G401 (cell line): ENCODE data around the gene EGFL8. TPM values are rescaled to one million over a fixed set of nuclear protein-coding genes. Genes with fewer than 3 reads are reported as not detected.
"Not testable (repeated sequence)": the region's sequence is repeated elsewhere in the genome, so short reads cannot be mapped to it uniquely, and the experiment has no call there.

ENCODE experiments used
- DNase-seq: peaks from one replicate; pipeline ENCODE4 v3.0.0-alpha.2; 2015; ENCODE audit warnings: low spot score
- in situ Hi-C: cut with HindIII; loops from 2 replicates; pipeline ENCODE4 v1.10.0; 2016; ENCODE audit warnings: low sequenced_read_pairs, mixed read lengths
- total RNA-seq: library from RNA; depleted of rRNA; stranded (reverse); fragments of >200 nt; shearing (Covaris generic); gene quantifications from 2 replicates; pipeline ENCODE4 v1.2.3, GENCODE V29; 2014

The EGFL8 gene
- total RNA-seq, 1 experiment from 2014 or later: 16.5 TPM

DNA sequence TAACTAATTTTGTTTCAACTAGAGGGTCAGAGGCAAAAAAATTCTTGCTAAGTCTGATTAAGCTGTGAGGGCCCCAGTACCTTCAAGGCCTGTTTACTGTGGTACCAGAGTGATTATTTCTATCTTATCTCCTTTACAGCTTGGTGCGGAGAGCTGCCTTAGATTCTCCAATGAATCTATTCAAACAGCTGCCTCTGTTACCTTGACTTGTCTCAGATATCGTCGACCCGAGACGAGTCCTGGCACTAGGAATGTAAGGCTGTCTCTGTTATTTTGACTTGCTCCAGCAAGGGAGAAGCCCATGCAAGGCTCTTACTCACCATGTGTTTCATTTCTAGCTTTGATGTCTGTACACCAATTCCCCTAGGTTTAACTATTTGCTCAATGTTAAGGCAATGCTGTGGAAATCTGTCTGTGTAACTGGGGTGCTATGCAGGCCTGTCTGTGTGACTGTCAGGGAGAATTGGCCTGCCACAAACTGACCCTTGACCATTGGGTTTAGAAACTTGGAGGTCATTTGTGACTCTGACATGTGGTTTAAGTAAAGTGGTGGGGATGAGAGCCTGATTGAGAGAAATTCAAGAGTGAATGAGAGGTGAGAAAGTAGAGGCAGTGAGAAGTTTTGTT is 23.9 kb upstream of the EGFL8 start:
- no peak for DNase-seq
- in situ Hi-C loops: no loop called here

GRCh38 chr6:32144238-32144637 is 20.2 kb upstream of the EGFL8 start:
- DNase-seq, in situ Hi-C loops: not testable (repeated sequence)

GRCh38 chr6:32146287-32146686 is 18.1 kb upstream of the EGFL8 start:
- DNase-seq: no peak
- in situ Hi-C loops: no loop called here

- in situ Hi-C loops: no loop called here
- DNase-seq: no peak
Measured at GRCh38 chr6:32146687-32147086, 17.7 kb upstream of the EGFL8 start.

DNA sequence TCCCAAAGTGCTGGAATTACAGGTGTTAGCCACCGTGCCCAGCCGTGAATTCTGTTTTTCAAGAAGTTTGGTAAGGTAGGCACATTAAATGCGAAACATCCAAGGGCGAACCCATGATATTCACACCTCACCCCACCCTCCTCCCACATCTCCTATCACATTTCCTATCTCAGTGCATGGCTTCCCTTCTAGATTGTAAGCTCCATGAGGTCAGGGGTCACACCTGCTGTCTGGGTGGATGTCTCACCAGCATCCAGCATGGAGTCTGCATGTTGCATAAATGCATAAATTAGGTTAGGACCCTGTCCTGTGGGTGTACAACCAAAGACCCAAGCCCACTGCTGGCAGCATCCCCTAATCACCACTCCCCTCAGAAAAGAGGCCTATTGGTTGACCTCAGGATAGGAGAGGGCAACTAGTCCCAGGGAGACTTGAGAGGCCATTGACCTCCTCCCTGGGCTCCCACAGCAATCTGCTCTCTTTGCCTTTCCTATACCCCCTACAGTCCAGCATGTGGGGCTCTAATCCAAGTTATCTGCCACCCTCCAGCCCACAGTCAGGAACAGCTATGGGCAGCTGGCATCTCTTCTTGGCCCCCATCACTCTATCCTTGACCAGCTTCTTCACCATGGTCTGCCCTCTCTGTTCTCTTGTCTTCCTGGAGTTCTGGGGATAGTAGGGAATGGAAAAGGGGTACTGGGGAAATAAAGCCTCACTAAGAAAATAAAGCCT is 16.8 kb upstream of the EGFL8 start:
- in situ Hi-C loops: no loop called here
- DNase-seq: no peak

DNA sequence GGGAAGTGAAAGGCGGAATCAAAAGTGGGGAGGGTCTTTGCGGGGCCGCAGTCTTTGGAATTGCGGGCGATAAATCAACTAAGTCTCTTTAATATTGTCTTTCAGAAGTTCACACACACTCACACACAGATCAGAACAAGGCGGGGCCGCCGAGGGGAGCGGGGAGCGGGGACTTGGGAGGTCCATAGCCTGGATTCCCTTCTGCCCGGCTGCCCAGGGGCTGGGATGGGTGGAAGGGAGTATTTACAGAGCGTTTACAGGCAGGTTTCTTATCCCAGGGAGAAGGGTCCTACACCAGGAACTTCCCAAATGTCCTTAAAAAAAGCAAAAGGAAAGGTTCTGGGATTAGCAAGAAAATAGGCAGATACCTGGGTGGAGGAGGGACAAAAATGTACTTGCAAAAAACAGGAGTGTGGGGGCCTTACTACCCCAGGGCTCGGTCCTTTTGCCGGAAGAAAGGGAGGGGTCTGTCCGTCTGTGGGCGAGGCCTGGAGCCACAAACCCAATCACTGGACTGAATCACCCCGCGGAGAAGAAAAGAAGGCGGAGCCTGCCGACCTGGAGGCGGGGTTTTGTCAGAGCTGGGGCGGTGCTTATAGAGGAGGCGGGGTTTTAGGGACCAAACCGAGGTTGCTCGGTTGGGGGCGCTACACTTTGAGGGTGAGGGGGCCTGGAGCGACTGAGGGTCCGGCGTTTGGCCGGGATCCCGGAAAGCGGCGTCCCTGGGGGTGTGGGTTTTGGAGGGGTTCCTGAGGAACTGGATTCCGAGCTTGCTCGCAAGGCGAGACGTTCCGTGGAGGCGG is 15.9 kb upstream of the EGFL8 start:
- in situ Hi-C loops: no loop called here
- no peak for DNase-seq

DNA sequence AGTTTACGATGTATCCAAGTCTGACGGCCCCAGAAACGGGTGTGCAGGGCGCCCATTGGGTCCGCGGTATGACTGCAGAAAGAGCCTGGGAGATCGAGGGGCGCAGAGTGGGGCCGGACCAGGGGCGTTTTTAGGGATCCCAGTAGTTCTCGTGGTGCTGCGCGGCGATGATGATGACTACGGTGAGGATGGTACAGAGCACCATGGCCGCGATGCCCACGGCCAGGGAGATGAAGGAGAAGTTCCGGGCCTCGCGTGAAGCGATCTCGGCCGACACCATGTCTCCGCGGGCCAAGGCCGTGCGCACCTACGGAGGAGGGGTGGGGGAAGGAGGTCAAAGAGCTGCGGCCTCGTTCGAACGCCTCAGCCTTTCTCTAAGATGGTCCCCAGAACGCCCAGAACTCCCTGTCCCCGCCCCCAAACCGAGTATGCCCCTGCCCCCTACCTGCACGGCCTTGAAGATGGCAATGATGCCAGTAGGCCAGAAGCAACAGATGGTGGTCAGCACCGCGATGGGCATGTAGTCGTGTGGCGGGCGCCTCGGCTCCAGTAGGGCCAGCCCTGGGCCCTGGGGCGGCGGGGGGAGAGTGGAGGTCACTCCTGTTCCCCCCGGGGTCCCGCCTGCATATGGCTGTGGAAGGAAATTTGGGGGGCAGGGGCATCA is 15.2 kb upstream of the EGFL8 start:
- in situ Hi-C loops: no loop called here
- DNase-seq: no peak

GRCh38 chr6:32149932-32150870 is 14.2 kb upstream of the EGFL8 start:
- in situ Hi-C loops: no loop called here

DNA sequence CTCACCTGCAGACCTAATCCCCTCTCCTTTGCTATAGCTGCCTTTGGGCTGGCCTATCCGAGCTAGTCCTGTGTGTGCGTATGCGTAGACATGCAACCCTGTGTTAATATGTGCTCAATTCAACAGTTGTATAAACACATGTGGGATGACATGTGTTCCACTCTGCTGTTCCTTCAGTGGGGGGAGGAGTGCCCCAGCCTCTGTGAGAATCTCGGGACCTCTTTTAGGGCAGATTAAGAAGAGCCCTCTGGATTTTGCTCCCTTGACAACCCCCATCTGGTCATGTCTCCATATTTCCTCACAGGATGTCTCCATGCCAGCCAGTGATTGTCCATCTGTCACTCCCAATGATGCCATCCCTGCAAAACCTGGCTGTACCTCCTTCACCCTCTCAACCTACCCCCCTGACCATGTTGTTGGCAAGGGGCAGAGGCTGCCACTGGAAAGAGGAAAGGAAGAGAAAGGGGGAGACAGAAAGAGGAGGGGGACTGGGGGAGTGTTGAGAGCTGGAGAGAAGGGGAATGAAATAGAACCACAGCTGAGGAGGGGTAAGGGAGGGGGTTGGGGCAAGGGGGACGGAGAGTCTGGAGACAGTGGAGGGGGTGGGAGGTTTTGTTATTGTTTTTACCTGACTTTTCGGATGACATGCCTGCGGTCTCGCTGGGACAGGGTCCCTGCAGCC is 13.1 kb upstream of the EGFL8 start:
- in situ Hi-C loops: no loop called here
- DNase-seq: peak; percentile 95

More at GRCh38 chr6:32149932-32150870, 14.2 kb upstream of the EGFL8 start:
- DNase-seq: peak; percentile 20

DNA sequence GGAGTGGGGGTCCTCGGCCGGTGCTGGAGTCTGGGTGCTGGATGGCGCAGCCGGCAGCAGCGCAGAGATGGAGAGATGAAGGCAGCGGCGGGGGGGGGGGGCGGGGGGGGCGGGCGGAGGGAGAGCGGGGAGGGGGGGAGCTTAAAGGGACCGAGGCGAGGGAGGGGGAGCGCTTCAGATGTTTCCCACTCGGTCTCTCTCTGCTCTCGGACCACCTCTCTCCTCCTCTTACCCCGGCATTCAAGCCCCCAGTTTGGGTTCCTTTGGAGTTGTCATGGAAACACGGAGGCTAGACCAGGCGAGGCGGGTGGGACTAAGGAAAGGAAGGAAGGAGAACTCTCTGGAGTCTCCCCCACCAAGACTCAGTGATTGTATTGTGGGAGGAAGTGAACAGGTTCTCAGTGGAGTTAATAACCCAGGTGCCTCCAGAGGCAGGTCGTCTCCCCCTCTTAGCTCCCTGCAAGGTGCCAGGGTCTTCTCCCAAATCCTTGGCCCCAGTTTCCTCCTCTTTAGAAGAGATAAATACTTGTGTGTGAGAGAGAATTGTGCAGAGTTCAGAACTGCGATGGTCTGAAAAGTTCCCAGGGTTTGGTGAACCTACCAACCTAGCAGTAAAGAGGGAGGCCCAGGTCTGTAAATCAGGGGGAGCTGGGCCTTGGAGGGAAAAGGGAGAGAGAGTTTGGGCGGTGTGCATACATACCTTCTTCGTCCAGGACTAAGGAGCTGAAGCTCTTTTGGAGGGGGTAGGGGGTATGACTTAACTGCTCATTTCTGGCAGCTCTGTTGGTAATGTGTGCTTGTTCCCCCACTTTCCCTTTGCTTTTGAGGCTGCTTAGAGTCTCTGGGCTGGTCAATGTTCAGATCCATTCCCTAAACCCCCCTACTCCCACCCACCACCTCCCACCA is 12.3 kb upstream of the EGFL8 start, which contains the start of gene PRRT1:
Gene PRRT1 (minus strand): TSS at position 77 of the 906 bp plus-strand sequence. CDS start 112 bp downstream, outside the sequence.
- DNase-seq: peak; percentile 72
- in situ Hi-C loops: no loop called here

DNA sequence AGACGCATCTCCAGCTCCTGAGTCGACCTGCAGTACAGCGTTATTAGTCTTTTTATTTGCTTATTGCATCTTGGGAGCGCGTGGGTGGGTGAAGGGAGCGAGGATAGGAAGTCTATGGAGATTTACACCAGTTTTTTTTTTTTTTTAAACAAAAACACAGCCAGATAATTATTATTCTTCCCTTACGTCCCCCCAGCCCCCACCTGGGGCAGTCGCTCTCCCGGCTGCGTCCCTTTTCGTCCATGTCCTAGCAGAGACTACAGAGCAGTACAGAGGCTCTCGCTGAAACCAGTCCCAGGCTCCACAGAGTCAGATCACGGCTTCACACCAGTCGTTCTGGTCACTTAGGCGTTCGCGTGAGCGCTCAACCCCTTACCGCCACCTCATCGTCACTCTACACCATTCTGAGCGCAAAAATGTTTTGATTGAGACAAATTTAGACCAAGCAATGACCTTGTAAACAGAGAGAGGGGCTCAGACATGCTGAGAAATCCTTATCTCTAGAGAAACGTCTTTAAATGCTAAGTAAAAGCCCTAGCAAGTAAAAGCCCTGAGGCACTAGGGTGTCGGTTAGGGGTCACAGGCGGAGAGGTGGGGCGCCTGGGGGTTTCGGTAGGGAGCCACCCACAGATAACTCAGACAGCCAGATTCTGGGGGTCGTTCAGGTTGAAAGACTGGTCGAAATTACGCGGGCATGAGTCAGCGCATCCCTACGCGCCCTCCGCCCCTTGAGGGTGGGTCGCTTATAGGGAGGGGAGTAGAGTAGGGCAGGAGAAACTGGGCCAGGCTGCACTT is 11.4 kb upstream of the EGFL8 start:
- peak; percentile 75 for DNase-seq
- in situ Hi-C loops: no loop called here

- in situ Hi-C loops: no loop called here
- peak; percentile 95 for DNase-seq
Measured at GRCh38 chr6:32153564-32154513, 10.6 kb upstream of the EGFL8 start, which contains the start of gene PPT2. PPT2 (plus strand) TSS chr6:32154141; CDS start chr6:32154595, 454 bp downstream.

DNA sequence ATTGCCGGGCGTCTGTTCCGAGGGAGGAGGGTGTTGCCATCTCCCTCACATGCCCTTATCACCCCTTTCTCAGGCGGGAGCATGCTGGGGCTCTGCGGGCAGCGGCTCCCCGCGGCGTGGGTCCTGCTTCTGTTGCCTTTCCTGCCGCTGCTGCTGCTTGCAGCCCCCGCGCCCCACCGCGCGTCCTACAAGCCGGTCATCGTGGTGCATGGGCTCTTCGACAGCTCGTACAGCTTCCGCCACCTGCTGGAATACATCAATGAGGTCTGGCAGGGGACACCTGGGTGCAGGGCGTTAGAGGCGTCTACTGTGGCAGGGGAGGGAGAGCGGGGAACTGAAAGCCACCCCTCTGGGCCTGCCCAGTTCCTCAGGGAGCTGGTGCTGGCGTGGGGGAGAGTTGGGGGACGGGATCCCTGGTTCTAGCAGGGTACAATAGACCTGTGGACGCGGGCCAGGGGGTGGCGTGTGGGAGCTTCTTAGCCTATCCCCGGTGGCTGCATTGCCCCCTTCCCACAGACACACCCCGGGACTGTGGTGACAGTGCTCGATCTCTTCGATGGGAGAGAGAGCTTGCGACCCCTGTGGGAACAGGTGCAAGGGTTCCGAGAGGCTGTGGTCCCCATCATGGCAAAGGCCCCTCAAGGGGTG is 9.8 kb upstream of the EGFL8 start:
- DNase-seq: peak; percentile 72
- in situ Hi-C loops: no loop called here

GRCh38 chr6:32156891-32157290 is 7.5 kb upstream of the EGFL8 start:
- in situ Hi-C loops: no loop called here
- no peak for DNase-seq

GRCh38 chr6:32158052-32158451 is 6.3 kb upstream of the EGFL8 start:
- in situ Hi-C loops: no loop called here

More at GRCh38 chr6:32158052-32158451, 6.3 kb upstream of the EGFL8 start:
- no peak for DNase-seq
